Glutamatergic neuron (in vitro differentiated cells): ENCODE data around the gene ELP4. TPM values are rescaled to one million over a fixed set of nuclear protein-coding genes. Genes with fewer than 3 reads are reported as not detected.

Experiments used
- DNase-seq: peaks from one replicate; pipeline ENCODE4 v3.0.0; 2022
- H3K27ac Mint-ChIP-seq: one replicate; pipeline ENCODE4 v1.8.0; 2020; ENCODE audit warnings: mild to moderate bottlenecking, mixed read lengths, inconsistent platforms; ENCODE audit not compliant: unreplicated experiment
- H3K27me3 Mint-ChIP-seq: one replicate; pipeline ENCODE4 v1.8.0; 2020; ENCODE audit warnings: mild to moderate bottlenecking, moderate library complexity, mixed read lengths, inconsistent platforms; ENCODE audit not compliant: unreplicated experiment
- H3K36me3 Mint-ChIP-seq: one replicate; pipeline ENCODE4 v1.8.0; 2020; ENCODE audit warnings: mild to moderate bottlenecking, mixed read lengths, inconsistent platforms; ENCODE audit not compliant: unreplicated experiment
- H3K4me1 Mint-ChIP-seq: one replicate; pipeline ENCODE4 v1.8.0; 2020; ENCODE audit warnings: mild to moderate bottlenecking, low read depth, mixed read lengths, inconsistent platforms; ENCODE audit not compliant: unreplicated experiment
- H3K4me3 Mint-ChIP-seq: one replicate; pipeline ENCODE4 v1.8.0; 2020; ENCODE audit warnings: mild to moderate bottlenecking, mixed read lengths, inconsistent platforms; ENCODE audit not compliant: unreplicated experiment
- H3K9me3 Mint-ChIP-seq: one replicate; pipeline ENCODE4 v1.8.0; 2020; ENCODE audit warnings: mild to moderate bottlenecking, moderate library complexity, mixed read lengths, inconsistent platforms; ENCODE audit not compliant: unreplicated experiment
- CTCF ChIP-seq: fragments of 200-600 bp; sonication (generic); IDR thresholded peaks from one replicate; pipeline ENCODE4 v1.5.0; 2021; ENCODE audit not compliant: partially characterized antibody, unreplicated experiment
- total RNA-seq: library from RNA; stranded (reverse); fragmentation: NEBNext Ultra II Directional; extraction: Animal tissue kit (Norgen Biotek cat#: 25700); gene quantifications from one replicate; pipeline ENCODE4 v1.2.1, GENCODE V29; 2021; ENCODE audit not compliant: unreplicated experiment

Gene ELP4
- total RNA-seq, 1 donor from 2014 or later: 9.9 TPM

- no peak for TF ChIP-seq CTCF
- Mint-ChIP-seq H3K9me3 (no peaks in the 10 kb centered on the region), H3K27ac (no peak overlapping the region), H3K36me3 (peaks cover 7% of the 10 kb centered on the region), H3K27me3 (peaks cover 2% of the 10 kb centered on the region), H3K4me3 (no peak overlapping the region), H3K4me1 (no peaks in the 10 kb centered on the region)
- no peak for DNase-seq
These were observed 92.2 kb downstream of the ELP4 start for GRCh38 chr11:31601635-31602282.

- DNase-seq: no peak
- no peak overlapping the region for H3K4me3 Mint-ChIP-seq
- peaks cover 5% of the 10 kb centered on the region for H3K4me1 Mint-ChIP-seq
- no peak for TF ChIP-seq CTCF
- no peak overlapping the region for H3K27ac Mint-ChIP-seq
- no peaks in the 10 kb centered on the region for H3K9me3 Mint-ChIP-seq
- H3K27me3 Mint-ChIP-seq: no peaks in the 10 kb centered on the region
- H3K36me3 Mint-ChIP-seq: no peaks in the 10 kb centered on the region
These were observed 97.3 kb downstream of the ELP4 start for GRCh38 chr11:31606893-31607292.

DNA sequence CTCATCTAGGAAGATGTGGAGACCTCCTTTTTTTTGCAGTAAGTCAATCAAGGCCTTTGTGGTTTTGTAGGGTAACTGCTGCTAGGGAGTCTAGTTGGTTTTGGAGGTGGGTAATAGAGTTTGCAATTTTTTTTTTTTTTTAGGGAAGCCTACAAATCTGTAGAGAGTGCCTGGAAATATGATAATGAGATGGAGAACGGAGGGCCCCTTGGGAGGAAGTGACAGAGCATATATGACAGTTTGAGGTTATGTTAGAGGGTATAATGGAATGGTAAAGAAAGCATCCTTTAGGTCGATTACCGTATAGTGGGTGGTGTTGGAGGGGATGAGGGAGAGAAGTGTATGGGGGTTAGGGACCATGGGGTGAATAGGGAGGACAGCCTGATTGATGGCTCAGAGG lies 98.3 kb downstream of the ELP4 start:
- H3K9me3 Mint-ChIP-seq: no peaks in the 10 kb centered on the region
- no peaks in the 10 kb centered on the region for H3K36me3 Mint-ChIP-seq
- no peak for TF ChIP-seq CTCF
- no peak overlapping the region for H3K4me3 Mint-ChIP-seq
- no peaks in the 10 kb centered on the region for H3K27me3 Mint-ChIP-seq
- DNase-seq: no peak
- H3K4me1 Mint-ChIP-seq: peaks cover 5% of the 10 kb centered on the region
- no peak overlapping the region for H3K27ac Mint-ChIP-seq

DNA sequence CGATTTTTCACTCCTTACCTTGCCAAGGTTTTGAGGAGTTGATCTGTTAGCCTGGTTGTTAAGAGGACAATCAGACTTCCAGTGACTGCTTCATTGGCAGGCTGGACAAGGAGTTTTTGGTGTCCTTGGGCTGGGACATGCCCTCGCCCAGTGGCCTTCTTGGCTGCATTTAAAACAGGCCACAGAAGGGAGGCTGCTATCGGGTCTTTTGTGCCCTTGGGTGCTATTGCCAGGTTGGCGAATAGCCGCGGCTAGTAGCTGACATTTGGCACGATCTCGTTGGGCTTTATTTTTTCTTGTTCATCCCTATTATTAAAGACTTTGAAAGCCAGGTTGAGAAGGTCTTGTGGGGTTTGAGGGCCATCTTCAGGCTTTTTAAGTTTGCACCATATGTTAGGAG lies 99.4 kb downstream of the ELP4 start:
- no peaks in the 10 kb centered on the region for H3K9me3 Mint-ChIP-seq
- peaks cover 5% of the 10 kb centered on the region for H3K4me1 Mint-ChIP-seq
- no peaks in the 10 kb centered on the region for H3K27me3 Mint-ChIP-seq
- no peak for DNase-seq
- no peak overlapping the region for H3K4me3 Mint-ChIP-seq
- no peak overlapping the region for H3K27ac Mint-ChIP-seq
- no peaks in the 10 kb centered on the region for H3K36me3 Mint-ChIP-seq
- TF ChIP-seq CTCF: no peak

- no peak overlapping the region for H3K27ac Mint-ChIP-seq
- H3K4me1 Mint-ChIP-seq: peaks cover 5% of the 10 kb centered on the region
- DNase-seq: no peak
- H3K27me3 Mint-ChIP-seq: no peaks in the 10 kb centered on the region
- no peaks in the 10 kb centered on the region for H3K36me3 Mint-ChIP-seq
- H3K4me3 Mint-ChIP-seq: no peak overlapping the region
- TF ChIP-seq CTCF: no peak
- no peaks in the 10 kb centered on the region for H3K9me3 Mint-ChIP-seq
These were observed 101.0 kb downstream of the ELP4 start for GRCh38 chr11:31610544-31610943.
